GM13976 (cell line): ENCODE results near the gene EMC9.
A peak's percentile ranks its signal among the peaks of the same experiment; 100 is the strongest.

Source experiments
- DNase-seq: peaks from one replicate; pipeline ENCODE4 v3.0.0; 2012; ENCODE audit warnings: low spot score
- CTCF ChIP-seq: IDR thresholded peaks from 2 replicates; pipeline ENCODE4 v1.5.1; 2012; ENCODE audit warnings: borderline replicate concordance, mild to moderate bottlenecking; ENCODE audit not compliant: insufficient read depth; ENCODE audit errors: extremely low read depth, missing control alignments, control extremely low read depth
- in situ Hi-C: fragments of 300-500 bp; cut with MboI; formaldehyde crosslinking; loops from one replicate; pipeline ENCODE4 v1.12.0; 2022; ENCODE audit warnings: low sequenced_read_pairs, mixed read lengths, inconsistent platforms; ENCODE audit not compliant: unreplicated experiment

EMC9 gene

GRCh38 chr14:24145219-24145618 is 3.8 kb upstream of the EMC9 start:
- in situ Hi-C loops: no loop called here
- DNase-seq: no peak
- no peak for TF ChIP-seq CTCF

DNA sequence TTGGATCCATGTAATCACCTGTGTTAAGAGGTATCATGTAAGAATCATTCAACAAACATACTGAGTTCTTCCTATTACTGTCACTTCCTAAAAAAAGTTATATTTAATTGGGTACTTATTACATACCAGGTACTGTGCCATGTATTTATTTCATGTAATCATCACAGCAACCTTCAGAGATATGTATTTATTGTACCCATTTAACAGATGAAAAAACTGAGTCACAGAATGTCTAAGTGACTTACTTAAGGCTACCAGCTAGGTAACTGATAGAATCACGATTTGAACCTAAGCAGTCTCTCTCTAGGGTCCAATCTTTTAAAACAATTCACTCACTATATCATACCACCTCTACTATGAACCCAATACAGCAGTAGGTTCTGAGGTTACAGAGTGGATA is 3.1 kb upstream of the EMC9 start:
- TF ChIP-seq CTCF: no peak
- in situ Hi-C loops: no loop called here
- no peak for DNase-seq

DNA sequence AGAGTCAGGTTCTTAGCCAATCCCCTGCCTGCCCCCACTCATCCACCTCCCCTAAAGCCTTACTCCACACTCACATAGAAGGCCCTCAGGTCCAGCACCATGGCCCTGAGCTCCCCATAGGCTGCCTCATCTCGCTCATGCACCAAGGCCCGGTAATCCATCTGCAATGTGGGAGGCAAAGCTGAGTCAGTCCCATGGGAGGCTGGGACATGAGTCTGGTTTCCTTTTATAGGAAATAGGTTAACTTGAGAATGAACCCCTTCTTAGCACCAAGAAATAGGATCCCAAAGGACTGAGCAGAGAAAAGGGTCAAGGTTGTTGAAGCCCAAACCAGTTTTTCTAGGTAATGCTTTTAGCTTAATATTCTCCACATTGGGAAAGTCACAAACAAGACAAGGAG is 2.1 kb upstream of the EMC9 start:
- TF ChIP-seq CTCF: no peak
- in situ Hi-C loops: no loop called here
- DNase-seq: no peak

- peak; percentile 9 for TF ChIP-seq CTCF
- in situ Hi-C loops: no loop called here
- no peak for DNase-seq
Measured at GRCh38 chr14:24139272-24139934, 2.0 kb downstream of the EMC9 start.

DNA sequence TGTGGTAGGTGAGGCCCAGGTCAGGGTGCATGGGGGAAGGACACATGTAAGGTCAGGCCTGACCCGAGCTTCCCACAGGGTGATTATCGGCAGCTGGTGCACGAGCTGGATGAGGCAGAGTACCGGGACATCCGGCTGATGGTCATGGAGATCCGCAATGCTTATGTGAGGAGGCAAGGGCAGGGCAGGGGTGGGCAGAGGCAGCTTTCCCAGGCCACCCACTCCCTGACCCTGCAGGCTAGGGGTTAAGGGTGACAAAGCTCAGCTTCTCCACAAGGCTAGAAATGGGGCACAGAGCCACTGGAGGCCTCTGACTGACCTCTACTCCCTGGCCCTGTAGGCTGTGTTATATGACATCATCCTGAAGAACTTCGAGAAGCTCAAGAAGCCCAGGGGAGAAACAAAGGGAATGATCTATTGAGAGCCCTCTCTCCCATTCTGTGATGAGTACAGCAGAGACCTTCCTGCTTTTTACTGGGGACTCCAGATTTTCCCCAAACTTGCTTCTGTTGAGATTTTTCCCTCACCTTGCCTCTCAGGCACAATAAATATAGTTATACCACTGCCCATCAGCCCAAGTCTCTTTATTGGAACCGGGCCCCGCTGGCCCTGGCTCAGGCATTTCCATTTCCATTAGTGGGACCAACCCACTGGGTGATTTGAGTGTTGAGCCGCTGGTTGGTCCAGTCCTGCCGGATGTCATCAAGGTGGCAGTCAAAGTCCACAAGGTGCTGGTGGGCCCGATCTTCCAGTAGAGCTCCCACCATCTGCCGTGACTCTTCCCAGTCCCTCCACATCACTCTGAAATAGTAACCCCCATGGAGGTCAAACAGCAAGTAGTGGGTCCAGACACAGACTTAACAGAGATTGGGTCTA is 2.8 kb downstream of the EMC9 start:
- no peak for TF ChIP-seq CTCF
- in situ Hi-C loops: no loop called here
- DNase-seq: no peak

- TF ChIP-seq CTCF: no peak
- in situ Hi-C loops: no loop called here
- no peak for DNase-seq
Measured at GRCh38 chr14:24137529-24138395, 3.6 kb downstream of the EMC9 start.
